ENCODE results near the gene MTA1.

Gene MTA1

DNA sequence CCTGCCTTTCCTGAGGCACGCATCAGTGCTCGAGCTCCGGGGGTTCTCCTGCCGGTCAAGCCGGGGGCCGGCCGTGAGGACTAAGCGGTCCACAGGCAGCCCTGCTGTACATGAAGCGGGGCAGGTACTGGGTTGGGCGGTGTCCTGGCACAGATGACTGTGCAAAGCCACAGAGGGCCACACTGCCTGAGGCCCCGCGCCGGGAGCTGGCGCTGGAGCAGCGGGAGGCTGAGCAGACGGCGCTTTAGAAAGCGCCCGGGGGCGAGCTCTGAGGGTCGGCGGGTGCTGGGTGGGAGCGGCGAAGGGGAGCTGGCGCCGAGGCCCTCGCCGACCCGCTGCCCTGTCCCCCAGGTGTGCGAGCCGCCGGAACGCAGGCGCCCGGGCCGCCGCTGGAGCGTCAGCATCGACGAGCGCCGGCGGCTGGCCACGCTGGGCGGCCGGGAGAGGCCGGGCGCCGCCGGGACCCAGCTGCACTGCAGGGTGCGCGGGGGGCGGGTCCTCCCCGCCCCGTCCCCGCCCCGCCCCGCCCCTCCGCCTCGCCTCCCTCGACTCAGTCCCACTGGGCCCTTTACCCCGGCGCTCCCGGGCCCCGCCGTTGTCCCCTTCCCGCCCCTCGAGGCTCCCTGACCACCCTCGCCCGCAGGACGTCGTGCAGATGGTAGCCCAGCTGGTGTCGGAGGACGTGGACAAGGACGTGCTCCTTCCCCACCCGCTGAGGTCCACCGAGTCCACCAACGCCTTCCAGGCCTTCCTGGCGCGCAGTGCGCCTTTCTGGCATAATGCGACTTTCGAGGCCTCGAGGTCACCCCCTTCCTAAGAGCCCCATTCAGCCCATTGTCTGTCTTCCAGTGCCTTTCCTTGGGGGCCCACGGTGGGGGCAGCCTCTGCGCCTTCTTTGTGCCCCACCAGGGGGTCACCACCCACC is 8.3 kb upstream of the MTA1 start:
- DNase-seq = peak; percentile 96

DNA sequence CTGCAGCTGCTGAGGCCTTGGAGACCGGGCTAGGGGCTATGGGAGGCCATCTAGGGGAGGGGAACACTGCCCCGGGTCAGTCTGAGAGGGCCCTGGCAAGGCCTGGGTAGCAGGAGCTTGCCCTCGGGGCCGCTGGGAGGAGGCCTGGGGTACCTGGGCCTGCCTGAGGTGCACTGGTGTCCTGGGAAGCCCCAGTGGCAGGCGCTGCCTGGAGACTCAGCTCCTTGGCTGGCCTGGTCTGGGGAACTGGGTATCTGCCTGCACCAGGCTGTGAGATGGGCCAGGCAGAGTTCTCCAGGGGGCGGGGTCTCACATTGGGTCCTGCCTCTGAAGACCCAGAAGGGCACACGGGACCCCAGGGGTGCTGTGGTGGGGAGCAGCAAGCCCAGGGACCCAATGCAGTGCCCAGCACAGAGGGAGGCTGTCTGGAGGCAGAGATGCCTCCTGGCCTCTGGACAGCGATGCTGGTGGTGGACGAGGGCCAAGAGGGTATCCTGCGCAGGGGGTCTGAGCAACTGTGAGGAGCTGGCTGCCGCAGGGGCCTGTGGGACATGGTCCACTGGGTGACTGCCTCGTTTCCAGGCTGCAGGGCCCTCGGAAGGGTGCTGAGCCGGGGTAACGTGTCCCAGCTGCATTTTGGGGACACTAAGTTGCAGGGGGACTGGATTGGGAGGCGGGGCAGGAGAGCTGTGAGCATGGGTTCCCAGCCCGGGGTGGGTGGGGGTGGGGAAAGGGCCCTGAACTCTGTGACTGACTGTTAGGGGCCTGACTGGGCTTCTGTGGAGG is 7.4 kb upstream of the MTA1 start:
- no peak for DNase-seq

DNA sequence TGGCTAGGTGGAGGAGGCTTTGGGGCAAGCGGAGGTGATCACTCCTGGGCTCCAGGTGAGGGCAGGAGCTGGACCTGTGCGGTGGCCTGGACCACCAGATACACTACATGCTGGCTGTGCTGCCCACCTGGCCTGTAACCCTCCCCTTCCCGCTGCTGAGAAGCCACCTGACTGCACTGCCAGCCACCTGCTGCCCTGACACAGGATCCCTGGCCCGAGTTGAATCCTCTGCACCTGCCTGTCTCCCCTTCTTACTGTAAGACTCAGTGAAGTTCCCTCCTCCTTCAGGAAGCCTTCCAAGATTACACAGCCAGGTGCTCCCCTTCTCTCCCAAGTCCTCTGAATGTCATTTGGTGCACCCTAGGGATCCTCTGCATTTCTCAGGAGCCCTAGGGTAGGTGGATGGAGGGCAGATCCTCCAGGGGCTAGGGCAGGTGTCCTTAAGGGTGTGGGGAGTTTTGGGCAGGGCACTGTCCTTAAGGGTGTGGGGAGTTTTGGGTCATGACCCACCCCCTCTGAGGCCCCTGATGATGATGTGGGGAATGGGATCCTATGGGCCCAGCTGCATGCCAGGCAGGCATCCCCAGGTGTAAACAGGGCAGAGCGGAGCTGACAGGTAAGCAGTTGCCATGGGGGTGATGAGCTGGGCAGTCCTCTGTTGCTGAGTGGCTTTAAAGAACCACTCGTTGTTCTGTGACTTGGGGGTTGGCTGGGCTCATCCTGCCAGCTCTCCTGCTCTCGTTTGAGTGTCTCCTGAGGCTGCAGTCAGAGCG is 6.7 kb upstream of the MTA1 start:
- peak; percentile 37 for DNase-seq

DNA sequence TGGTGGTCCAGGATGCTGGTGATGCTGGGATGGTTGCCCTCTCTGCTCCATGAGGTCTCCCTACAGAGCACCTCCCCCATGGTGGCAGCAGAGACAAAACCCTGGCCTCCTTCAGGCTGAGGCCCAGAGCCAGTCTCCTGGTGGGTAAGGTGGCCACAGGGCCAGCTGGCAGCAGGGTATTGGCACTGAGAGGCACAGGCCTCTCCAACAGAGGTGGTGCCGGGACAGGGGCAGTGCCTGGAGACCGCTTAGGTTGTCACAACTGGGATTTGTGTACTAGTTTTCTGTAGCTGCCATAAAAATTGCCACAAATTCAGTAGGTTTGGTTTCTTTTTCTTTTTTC is 6.1 kb upstream of the MTA1 start:
- DNase-seq = no peak

DNA sequence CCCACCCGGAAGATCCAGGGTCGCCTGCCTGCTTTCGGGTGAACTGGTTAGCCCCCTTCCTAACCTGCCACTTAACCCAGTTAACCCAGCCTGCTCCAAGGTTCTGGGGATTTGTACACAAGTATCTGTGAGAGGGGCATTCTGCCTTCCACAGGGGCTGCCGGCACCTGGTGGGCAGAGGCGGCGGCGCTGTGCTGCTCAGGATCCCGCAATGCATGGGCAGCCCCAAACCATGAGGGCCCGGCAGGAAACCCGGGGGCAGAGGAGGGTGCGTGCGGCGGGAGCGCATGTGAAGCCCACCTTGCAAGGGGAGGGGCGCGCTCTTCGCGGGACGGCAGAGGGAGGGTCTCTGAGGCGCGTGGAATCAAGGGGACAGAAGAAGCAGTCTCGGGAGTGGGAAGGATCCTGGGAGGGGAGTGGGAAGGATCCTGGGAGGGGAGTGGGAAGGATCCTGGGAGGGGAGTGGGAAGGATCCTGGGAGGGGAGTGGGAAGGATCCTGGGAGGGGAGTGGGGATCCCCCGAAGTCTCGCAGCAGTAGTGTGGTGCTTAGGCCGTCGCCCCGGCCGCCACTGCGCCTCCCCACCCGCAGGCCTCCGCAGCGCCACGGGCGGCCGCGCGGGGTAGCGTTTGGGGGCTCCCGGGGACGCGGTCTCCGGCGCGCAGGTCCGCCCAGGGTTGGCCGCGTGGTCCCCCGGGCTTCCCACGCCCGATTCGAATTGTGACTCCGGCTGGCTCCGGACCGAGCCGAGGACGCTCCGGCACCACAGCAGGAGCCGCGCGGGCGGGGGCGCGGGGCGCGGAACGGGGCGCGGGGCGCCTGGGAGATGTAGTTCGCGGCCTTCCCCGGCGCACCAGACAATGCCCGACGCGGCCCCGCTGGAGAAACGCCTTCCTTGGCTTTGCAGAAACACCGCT is 4.9 kb upstream of the MTA1 start:
- DNase-seq = peak; percentile 91

DNA sequence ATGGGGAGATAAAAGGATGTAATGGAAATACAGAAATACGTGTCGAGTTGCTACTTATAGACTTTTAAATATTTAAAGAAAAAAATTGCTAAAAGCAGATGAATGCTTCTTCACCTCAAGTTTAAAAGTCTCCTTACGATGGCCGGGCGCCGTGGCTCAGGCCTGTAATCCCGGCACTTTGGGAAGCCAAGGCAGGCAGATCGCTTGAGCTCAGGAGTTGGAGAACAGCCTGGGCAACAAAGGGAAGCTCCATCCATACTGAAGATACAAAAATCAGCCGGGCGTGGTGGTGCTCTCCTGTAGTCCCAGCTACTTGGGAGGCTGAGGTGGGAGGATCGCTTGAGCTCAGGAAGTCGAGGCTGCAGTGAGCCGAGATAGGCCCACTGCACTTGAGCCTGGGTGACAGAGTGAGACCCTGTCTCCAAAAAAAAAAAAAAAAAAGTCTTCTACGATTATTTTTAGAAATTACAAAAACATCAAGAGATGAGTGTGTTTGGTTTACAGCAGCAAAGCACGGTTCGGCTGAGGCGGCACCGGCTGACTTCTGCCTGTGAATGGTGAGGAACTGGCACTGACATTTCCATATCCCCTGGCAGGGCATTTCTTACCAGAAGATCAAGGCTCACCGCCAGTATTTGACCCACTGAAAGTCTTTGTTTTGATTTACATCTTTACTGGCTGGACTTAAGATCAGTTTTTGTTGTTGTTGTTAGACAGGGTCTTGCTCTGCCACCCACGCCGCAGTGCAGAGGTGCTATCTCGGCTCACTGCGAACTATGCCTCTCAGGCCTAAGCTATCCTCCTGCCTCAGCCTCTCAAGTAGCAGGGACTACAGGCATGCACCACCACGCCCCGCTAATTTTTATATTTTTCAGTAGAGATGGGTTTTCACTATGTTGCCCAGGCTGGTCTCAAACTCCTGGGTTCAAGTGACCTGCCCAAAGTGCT is 3.9 kb upstream of the MTA1 start:
- DNase-seq = no peak

DNA sequence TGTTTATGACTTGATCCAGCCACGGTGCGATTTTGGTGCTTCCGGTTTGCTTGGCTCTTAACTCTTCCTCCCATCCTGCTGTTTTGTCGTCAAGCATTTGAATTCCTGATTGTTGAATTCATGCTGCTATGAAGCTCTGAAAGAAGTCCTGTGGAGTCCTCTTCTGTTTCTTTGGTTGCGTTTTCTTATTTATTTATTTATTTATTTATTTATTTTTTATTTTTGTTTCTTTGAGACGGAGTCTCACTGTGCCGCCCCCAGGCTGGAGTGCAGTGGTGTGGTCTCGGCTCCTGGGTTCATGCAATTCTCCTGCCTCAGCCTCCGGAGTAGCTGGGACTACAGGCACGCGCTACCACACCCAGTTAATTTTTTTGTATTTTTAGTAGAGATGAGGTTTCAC is 3.0 kb upstream of the MTA1 start:
- no peak for DNase-seq

DNA sequence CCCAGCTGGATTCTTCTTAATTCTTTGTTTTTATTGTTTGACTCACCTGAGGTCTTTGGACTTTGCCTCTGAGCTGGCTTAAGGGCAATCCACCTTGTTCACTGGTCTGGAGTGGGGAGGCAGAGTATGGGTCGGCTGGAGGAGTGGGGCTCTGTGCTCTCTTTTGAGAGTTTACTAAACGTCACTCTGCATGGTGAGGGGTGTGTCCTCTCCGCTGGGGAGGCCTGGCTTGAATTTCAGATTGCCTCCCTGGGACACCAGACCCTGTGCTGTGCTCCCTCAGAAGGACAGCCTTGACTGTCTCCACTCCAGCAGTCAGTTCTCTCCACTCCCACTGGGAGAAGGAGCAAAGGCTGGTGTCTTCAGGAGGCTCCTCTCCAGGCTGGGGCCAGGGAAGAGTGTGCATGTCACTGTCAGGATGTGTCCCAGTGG is 1.9 kb upstream of the MTA1 start:
- no peak for DNase-seq

DNA sequence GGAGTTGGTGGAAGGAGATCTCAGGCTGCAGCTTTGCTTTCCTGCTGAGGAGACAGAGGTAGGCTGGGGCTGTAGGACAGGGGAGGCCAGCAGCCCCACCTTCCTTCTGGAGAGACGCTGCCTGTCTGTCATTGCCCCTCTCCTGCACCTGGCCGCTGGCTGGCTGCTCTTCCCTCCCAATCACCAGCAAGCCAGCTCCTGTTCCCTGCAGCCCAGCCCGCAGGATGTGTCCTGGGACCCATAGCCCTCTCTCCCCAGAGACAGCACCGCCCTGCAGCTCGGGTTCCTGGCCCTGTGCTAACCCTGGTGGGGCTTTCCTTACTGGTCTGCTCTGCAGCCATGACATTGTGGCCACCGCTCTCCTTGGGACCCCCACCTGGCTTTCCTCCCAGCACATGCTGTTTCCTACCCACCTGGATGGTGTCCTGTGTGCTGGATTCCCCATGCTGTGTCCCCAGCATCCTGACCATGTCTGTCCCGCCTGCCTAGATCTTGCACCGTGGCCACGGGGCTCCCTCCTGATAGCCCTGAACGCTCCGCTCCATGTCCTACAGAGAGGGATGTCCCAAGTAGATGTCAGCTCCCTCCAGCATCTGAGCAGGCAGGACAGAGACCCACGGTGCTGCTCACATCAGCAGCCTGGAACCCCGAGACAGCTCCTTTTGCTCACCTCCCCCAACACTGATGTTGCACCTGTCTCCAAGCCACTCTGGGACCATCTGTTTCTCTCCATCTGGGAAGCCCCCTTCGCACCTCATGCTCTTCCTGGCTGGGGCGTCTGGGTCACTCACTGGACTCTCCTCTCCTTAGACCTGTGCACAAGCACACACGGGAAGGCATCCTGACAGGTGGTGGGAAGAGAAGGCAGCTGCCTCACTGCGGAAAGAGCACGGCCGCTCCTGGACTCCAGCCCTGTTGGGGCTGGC is 1.1 kb upstream of the MTA1 start:
- no peak for DNase-seq

DNA sequence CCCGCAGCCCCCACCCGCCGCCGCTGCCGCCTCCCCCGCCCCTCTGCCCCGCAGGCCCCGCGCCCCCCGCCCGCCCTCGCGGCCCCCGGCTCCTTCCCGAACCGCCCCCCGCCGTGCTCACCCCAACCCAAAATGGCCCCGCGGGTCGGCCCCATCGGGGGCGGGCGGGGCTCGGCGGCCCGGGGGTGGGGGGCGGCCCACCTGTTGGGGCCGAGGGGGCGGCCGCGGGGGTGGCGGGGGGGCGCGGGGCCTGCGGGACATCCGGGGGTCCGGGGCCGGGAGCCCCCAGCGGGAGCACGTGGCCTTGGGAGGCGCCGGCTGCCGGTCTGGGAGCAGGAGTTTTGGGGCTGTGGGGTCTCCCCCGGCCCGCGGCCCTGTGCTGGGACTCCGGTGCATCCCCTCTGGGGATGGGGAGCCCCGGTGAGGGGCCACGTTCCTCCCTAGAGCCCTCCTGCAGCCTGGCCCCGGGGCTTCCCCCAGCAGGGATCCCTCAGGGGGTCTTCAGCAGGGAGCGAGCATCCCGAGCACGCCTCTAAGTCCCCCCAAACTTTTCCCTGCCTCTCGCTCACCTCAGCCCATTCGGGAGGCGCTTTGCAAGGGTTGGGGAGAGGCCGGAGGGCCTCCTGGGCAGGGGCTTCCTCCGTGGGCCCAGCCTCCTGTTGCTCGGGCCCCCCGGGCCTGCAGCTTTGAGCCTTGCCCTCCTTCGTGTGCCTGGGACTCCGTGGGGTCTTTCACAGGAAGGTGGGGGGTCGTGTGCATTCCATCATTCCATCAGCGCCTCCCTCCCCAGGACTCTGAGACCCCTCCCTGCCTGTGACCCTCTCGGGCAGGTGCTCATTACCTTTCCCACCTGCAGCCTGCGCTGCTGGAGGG is 710 bp downstream of the MTA1 start:
- peak; percentile 68 for DNase-seq

DNA sequence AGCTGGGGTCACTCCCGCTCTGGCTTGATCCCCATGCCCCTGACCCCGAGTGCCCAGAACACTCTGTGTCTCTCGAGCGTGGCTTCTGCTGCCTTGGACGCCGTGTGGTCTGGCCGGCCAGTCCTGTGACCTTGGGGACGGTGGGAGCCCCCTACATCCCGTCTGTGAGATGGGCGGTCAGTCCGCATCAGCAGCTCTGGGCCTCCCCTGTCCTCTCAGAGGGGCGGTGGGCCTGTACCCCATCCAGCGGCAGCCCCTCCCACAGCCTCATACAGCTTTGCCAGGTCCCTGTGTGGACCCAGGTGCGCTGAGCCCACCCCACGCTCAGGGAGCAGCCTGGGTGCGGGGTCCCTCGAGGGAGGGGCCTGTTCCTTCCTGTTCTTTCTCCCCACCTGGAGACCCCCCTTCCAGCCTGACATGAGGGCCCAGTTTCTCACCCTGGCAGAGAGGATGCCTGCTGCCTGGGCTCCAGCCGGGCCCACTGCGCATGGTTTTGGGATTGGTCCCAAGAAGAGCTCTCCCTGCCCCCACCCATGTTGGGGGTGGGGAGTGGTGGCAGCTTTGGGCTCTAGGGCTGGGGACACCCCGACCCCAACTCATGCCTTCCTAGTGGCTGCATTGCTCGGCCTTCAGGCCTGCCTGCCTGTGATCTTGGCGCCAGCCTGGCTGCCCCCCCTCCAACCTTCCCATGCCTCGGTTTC is 1.5 kb downstream of the MTA1 start:
- no peak for DNase-seq

DNA sequence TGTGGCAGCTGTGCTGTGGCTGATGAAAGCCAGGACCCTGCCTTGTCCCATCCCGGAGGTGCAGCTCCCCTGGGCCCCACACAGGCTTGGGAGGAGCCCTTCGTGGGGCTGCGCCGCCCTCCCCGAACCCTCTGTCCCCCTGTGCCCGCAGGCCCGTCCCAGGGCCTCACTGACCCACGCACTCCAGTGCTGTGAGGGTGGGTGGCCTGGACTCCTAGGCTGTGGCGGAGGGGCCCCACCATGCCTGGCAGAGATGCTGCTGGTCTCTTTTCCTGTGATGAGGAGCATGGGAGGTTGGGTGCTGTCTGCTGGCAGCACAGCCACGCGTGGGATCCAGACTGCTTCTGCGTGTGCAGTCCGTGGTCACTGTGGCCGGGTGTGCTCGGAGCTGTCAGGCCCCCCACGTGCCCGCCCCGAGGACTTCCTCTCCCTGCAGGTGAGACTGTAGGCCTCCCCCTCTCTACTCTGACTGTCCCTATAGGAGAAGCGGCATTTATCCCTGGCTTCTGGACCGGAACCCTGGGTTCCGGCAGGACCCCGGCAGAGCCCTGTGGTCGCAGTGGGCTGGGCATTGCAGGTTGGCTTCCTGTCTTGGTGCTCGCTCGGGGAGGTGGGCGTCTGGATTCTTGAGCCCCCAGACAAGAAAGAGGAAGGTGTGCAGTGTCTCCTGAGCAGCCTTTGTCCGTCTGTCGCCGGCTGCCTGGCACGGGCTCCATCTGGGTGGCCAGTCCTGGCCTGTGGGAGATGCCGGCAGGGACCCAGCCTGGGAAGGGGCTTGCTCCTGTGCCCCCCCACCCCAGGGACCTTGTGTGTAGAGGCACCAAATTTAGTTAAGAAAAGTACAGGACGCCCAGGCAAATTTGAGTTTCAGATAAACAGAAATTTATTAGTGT is 2.3 kb downstream of the MTA1 start:
- DNase-seq = no peak

DNA sequence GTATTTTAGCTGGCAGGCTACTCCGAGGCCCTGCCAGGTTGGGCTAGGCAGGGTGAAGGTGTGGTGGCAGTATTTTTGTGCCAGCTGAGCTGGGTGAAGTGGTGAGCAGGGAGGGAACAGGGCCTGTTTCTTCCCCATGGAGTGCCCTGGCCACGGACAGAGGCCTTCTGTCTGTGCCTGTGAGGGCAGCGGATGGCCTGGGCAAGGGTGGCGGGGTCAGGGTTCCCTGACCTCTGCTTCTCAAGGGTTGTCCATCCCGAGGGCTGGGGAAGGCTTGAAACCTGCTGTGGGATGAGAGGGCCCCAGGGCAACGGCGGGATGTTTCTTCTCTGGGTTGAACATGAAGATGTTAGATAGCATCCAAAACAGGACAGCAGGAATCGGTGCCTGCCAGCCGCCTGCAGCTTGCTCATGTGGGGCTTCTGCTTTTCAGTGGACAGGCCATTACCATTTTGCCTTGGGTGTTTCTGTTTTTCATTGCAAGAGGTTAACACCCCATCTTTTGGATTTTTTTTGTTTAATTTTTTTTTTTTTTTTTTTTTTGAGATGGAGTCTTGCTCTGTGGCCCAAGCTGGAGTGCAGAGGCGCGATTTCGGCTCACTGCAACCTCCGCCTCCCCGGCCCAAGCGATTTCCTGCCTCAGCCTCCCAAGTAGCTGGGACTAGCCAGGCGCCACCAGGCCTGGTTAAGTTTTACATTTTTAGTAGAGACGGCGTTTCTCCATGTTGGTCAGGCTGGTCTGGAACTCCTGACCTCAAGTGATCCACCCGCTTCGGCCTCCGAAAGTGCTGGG is 3.3 kb downstream of the MTA1 start:
- no peak for DNase-seq

DNA sequence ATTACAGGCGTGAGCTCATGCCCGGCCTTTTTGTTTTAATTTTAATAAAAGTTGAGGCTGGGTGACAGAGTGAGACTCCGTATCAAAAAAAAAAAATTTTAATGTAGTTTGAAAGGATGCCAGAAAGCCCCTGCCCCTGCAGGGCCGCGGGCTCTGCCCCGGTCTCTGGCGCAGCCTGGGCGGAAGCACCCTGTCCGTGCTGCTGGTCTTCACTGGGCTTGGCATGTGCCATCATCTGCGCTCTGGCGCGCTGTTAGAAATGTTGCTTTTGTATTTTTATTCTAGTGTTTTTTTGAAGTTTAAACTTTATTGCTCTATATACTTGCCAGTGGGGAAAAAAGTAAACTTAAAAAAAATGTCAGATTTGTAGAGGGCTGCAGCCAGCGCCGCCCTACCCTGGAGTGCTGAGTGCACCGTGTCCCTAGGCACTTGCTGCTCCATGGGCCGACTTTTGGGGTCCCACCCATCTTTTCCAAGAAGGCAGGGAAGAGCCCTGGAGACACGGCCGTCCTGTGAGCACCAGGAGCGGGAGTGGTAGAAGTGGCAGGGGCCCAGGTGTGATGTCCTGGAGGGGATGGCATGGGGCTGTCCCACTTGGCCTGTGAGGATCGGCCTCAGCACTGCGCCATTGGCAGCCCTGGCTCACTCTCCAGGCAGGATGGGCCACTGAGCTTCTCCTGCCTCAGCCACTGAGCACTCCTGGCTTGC is 4.0 kb downstream of the MTA1 start:
- DNase-seq = no peak

DNA sequence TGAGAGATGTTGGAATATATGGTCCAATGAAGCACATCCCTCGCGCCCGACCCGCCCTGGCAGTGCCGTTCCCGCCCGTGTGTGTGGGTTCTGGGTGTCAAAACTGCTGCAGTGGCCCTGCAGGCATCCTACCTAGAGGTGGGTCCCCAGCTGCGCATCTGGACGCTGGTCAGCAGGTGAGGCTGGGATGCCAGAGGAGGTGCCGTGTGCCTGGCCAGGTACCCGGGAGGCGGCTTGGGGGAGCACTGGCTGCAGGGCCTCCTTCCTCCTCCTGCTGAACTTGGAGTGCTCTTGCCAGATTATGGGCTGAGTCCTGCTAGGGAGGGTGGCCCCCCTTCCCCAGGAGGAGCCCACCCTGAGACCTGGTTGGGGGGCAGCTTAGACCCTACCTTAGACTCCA is 5.2 kb downstream of the MTA1 start:
- DNase-seq = no peak

DNA sequence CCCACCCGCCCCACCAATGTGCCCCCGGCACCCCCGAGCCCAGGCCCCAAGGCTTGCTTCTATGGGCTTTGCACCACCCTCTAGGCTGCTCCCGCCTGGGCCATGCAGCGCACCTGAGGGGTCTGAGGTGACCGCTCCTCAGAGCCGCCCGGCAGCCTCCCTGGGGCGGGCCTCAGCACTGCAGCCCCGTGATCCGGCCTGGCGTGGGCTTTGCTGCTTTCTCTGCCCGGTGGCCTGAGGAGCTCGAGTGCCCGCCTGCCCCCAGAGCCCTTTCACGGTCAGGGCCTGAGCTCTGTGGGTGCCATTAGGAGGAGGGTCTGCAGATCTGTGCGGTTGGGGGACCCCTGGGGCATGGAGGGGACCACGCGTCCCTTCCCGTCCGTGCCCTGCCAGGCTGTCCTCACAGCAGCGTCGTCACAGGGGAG is 6.2 kb downstream of the MTA1 start:
- no peak for DNase-seq

All from 8988T (cell line).